A549 (cell line): ENCODE measurements around the gene AMPD1. TPM values are rescaled to one million over a fixed set of nuclear protein-coding genes. Genes with fewer than 3 reads are reported as not detected.

Source experiments
- ATAC-seq, 2 experiments: fragments of 200-7000 bp in 1 of 2; fragments of >200 bp in 1 of 2; cut with Nextera tagmentation in 1 of 2; cut with Tn5 transposase in 1 of 2; 3 replicates each; pipeline versions ENCODE4 v1.8.0 to v1.9.1; 2018 to 2020; ENCODE audit warnings: mild to moderate bottlenecking in 1 of 2, moderate library complexity in 1 of 2
- CTCF ChIA-PET: fragments of 300-600 bp; sonication (Branson Sonifier 250); formaldehyde crosslinking; extraction: SDS; loops from one replicate; lab custom pipeline; 2021; ENCODE audit warnings: antibody characterized with exemption, inconsistent platforms; lab: Yijun Ruan, JAX
- POLR2A ChIA-PET: fragments of 350-600 bp; formaldehyde crosslinking; extraction: SDS; loops from one replicate; lab custom pipeline; 2021; ENCODE audit warnings: antibody characterized with exemption, inconsistent platforms; lab: Yijun Ruan, JAX
- DNase-seq, 2 experiments: peaks; one replicate each; pipeline versions ENCODE4 v3.0.0 to v3.0.0-alpha.2; 2011 to 2016; ENCODE audit warnings: low read depth in 1 of 2, low spot score in 1 of 2
- FAIRE-seq: peaks from 2 replicates; lab custom pipeline; 2011; peaks lifted over from hg19 to GRCh38; lab: Jason Lieb, UNC
- H3K27ac ChIP-seq, 2 experiments: fragments of >200 bp; sonication (Bioruptor Twin); formaldehyde crosslinking; 3 replicates each; pipeline ENCODE4 v1.5.1; 2016 to 2017
- H3K4me1 ChIP-seq: fragments of >200 bp; sonication (Bioruptor Twin); formaldehyde crosslinking; 3 replicates; pipeline ENCODE4 v1.6.1; 2016
- H3K4me2 ChIP-seq: fragments of >200 bp; sonication (Bioruptor Twin); formaldehyde crosslinking; 3 replicates; pipeline ENCODE4 v1.6.1; 2016
- H3K4me3 ChIP-seq: fragments of >200 bp; sonication (Bioruptor Twin); formaldehyde crosslinking; 3 replicates; pipeline ENCODE4 v1.5.1; 2016
- H3K9me3 ChIP-seq: fragments of >200 bp; sonication (Bioruptor Twin); formaldehyde crosslinking; 3 replicates; pipeline ENCODE4 v1.6.1; 2016
- CEBPB ChIP-seq, 2 experiments: fragments of >200 bp in 1 of 2; sonication (Bioruptor Twin) in 1 of 2; formaldehyde crosslinking in 1 of 2; IDR thresholded peaks; 2 replicates each; pipeline ENCODE4 v1.6.1; 2012 to 2016
- CHD2 ChIP-seq: fragments of 150-350 bp; IDR thresholded peaks from 2 replicates; pipeline ENCODE4 v1.6.1; 2014; ENCODE audit warnings: low read length; ENCODE audit not compliant: partially characterized antibody
- CHD4 ChIP-seq: fragments of 200-600 bp; sonication (generic); IDR thresholded peaks from 2 replicates; pipeline ENCODE4 v1.6.1; 2016; ENCODE audit warnings: antibody characterized with exemption, mild to moderate bottlenecking, borderline replicate concordance
- EP300 ChIP-seq, 2 experiments: fragments of >200 bp; sonication (Bioruptor Twin); formaldehyde crosslinking; IDR thresholded peaks; 2 replicates in 1 of 2; 3 replicates in 1 of 2; pipeline ENCODE4 v1.6.1; 2016 to 2017
- FOSL2 ChIP-seq, 2 experiments: fragments of 450-650 bp in 1 of 2; fragments of >200 bp in 1 of 2; sonication (Bioruptor Twin) in 1 of 2; formaldehyde crosslinking; IDR thresholded peaks; 2 replicates each; pipeline versions ENCODE4 v1.5.0 to v1.6.1; 2016 to 2020; ENCODE audit warnings: mild to moderate bottlenecking in 1 of 2, moderate library complexity in 1 of 2
- FOXS1 ChIP-seq: fragments of 250-450 bp; sonication (Bioruptor Pico); IDR thresholded peaks from 2 replicates; pipeline ENCODE4 v1.5.0; 2020; ENCODE audit warnings: mild to moderate bottlenecking, moderate library complexity
- HDAC2 ChIP-seq: fragments of 200-600 bp; sonication (generic); IDR thresholded peaks from 2 replicates; pipeline ENCODE4 v1.6.1; 2016
- HEYL ChIP-seq: fragments of 250-450 bp; sonication (Bioruptor Pico); IDR thresholded peaks from 2 replicates; pipeline ENCODE4 v1.8.0; 2021; ENCODE audit warnings: mild to moderate bottlenecking, moderate library complexity
- MAFK ChIP-seq: fragments of 450-650 bp; IDR thresholded peaks from 2 replicates; pipeline ENCODE4 v1.6.1; 2014; ENCODE audit not compliant: partially characterized antibody
- MAZ ChIP-seq: fragments of 150-350 bp; IDR thresholded peaks from 2 replicates; pipeline ENCODE4 v1.6.1; 2014; ENCODE audit warnings: antibody characterized with exemption, low read depth, low read length, borderline replicate concordance
- POLR2AphosphoS2 ChIP-seq: conservative IDR thresholded peaks from 2 replicates; pipeline ENCODE4 v1.6.1; 2012; ENCODE audit warnings: low read length, improper control_type of control experiment, inconsistent platforms
- RAD21 ChIP-seq, 2 experiments: fragments of >200 bp in 1 of 2; sonication (Bioruptor Twin) in 1 of 2; formaldehyde crosslinking in 1 of 2; IDR thresholded peaks in 1 of 2; conservative IDR thresholded peaks in 1 of 2; 2 replicates in 1 of 2; 3 replicates in 1 of 2; pipeline ENCODE4 v1.6.1; 2012 to 2018; ENCODE audit warnings: inconsistent platforms in 1 of 2
- RARB ChIP-seq: fragments of 250-450 bp; sonication (Bioruptor Pico); IDR thresholded peaks from 2 replicates; pipeline ENCODE4 v1.8.0; 2021; ENCODE audit warnings: mild to moderate bottlenecking, moderate library complexity
- SMC3 ChIP-seq: fragments of >200 bp; sonication (Bioruptor Twin); formaldehyde crosslinking; IDR thresholded peaks from 3 replicates; pipeline ENCODE4 v1.6.1; 2018; ENCODE audit warnings: inconsistent platforms
- TP53 ChIP-seq: fragments of 250-450 bp; sonication (Bioruptor Pico); IDR thresholded peaks from 2 replicates; pipeline ENCODE4 v1.5.0; 2021; ENCODE audit warnings: mild to moderate bottlenecking, moderate library complexity
- ZC3H11A ChIP-seq: fragments of 450-650 bp; IDR thresholded peaks from 2 replicates; pipeline ENCODE4 v1.6.1; 2014; ENCODE audit warnings: antibody characterized with exemption, mild to moderate bottlenecking
- ZFP36 ChIP-seq: fragments of 450-650 bp; IDR thresholded peaks from 2 replicates; pipeline ENCODE4 v1.6.1; 2014; ENCODE audit warnings: borderline replicate concordance; ENCODE audit not compliant: partially characterized antibody
- ZSCAN20 ChIP-seq: fragments of 250-450 bp; sonication (Bioruptor Pico); IDR thresholded peaks from 2 replicates; pipeline ENCODE4 v1.8.0; 2022; ENCODE audit warnings: mild to moderate bottlenecking, moderate library complexity
- WGBS: methylation state at CpG from one replicate; pipeline ENCODE4 v1.1.6; 2017; ENCODE audit errors: missing lambda C conversion rate; 5-methylcytosine and 5-hydroxymethylcytosine counted together
- polyA plus RNA-seq, 4 experiments: library from polyadenylated mRNA; depleted of rRNA in 3 of 4; stranded (reverse); fragments of >200 nt; fragmentation: RNase III in 1 of 4; extraction: RNeasy Plus Mini Kit Qiagen cat#74134 plus additional on column Dnase treatment in 1 of 4; gene quantifications; 2 replicates in 3 of 4; 3 replicates in 1 of 4; pipeline ENCODE4 v1.2.3, GENCODE V29; 2011 to 2017
- TF ChIP-seq, protein P1 (sequence below): IDR thresholded peaks from 2 replicates; pipeline ENCODE4 v1.6.1; 2012
- TF ChIP-seq, protein P2 (sequence below): fragments of >200 bp; sonication (Bioruptor Twin); formaldehyde crosslinking; IDR thresholded peaks from 3 replicates; pipeline ENCODE4 v1.5.1; 2016
- TF ChIP-seq, protein P3 (sequence below): fragments of 450-650 bp; IDR thresholded peaks from 2 replicates; pipeline ENCODE4 v1.6.1; 2014; ENCODE audit warnings: antibody characterized with exemption
- TF ChIP-seq, protein P4 (sequence below): fragments of 150-350 bp; IDR thresholded peaks from 2 replicates; pipeline ENCODE4 v1.6.1; 2014; ENCODE audit warnings: low read depth, mild to moderate bottlenecking, low read length
- TF ChIP-seq, protein P5 (sequence below): fragments of >200 bp; sonication (Bioruptor Twin); formaldehyde crosslinking; IDR thresholded peaks from 3 replicates; pipeline ENCODE4 v1.6.1; 2016
- TF ChIP-seq, protein P6 (sequence below): IDR thresholded peaks from 2 replicates; pipeline ENCODE4 v1.6.1; 2012

The AMPD1 gene
- polyA plus RNA-seq, 2 of the 4 experiments (the other 2 are of a cell fraction): not detected

DNA sequence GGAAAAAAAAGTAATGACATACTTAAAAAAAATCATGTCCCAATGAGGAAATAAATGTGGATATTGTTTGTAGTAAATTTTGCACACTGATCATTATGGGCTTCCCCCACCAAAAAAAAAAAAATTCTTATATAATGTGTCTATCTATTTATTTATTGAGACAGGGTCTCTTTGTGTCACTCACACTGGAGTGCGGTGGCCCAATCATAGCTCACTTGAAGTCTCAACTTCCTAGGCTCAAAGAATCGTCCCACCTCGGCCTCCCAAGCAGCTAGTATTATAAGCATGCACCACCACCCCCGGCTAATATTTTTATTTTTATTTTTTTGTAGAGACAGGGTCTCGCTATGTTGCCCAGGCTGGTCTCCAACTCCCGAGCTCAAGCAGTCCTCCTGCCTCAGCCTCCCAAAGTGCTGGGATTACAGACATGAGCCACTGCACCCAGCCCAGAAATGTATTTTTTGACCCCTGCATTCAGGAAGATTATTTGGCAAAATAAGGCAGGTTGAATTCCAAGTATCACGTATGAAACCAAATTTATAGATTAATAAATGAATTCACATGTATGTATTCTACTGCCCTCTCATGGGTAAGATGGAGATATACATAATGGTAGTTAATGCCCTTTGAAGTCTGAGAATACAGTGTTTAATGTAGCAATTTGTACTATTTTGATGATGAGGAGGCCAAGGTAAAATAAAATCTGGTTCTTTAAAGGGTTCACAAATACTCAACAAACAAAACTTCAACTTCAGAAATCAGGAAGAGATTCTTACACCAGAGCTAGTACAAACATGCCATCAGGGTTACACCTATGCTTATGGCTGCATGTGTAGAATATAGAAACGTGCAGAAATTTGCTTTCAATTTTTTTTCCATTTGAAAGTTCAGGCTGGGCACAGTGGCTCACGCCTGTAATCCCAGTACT is 24.1 kb downstream of the AMPD1 start:
- POLR2A ChIA-PET: no interaction called here
- TF ChIP-seq, protein P1, sequence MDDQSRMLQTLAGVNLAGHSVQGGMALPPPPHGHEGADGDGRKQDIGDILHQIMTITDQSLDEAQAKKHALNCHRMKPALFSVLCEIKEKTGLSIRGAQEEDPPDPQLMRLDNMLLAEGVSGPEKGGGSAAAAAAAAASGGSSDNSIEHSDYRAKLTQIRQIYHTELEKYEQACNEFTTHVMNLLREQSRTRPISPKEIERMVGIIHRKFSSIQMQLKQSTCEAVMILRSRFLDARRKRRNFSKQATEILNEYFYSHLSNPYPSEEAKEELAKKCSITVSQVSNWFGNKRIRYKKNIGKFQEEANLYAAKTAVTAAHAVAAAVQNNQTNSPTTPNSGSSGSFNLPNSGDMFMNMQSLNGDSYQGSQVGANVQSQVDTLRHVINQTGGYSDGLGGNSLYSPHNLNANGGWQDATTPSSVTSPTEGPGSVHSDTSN: no peak
- TF ChIP-seq SMC3 (0 out of 3 replicates have a peak, but pooled peaks have one; percentile 8), ZFP36 (no peak), TP53 (CRISPR knock-in tag) (no peak), MAZ (no peak), RAD21 (conservative IDR thresholded peaks at IDR 0.05 in 1 of 2, IDR thresholded peaks at IDR 0.05 in 1 of 2) (peak in 1 of 2 experiments; percentile 33; a peak in 3 of 5 replicates), ZC3H11A (no peak), MAFK (no peak)
- TF ChIP-seq, protein P2, sequence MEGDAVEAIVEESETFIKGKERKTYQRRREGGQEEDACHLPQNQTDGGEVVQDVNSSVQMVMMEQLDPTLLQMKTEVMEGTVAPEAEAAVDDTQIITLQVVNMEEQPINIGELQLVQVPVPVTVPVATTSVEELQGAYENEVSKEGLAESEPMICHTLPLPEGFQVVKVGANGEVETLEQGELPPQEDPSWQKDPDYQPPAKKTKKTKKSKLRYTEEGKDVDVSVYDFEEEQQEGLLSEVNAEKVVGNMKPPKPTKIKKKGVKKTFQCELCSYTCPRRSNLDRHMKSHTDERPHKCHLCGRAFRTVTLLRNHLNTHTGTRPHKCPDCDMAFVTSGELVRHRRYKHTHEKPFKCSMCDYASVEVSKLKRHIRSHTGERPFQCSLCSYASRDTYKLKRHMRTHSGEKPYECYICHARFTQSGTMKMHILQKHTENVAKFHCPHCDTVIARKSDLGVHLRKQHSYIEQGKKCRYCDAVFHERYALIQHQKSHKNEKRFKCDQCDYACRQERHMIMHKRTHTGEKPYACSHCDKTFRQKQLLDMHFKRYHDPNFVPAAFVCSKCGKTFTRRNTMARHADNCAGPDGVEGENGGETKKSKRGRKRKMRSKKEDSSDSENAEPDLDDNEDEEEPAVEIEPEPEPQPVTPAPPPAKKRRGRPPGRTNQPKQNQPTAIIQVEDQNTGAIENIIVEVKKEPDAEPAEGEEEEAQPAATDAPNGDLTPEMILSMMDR: peak; percentile 37
- TF ChIP-seq, all 56 proteins: peak for 3
- Histone ChIP-seq H3K9me3 (no peaks in the 10 kb centered on the region), H3K4me3 (peak overlapping the region; percentile 68; the same call in 2 of the 3 replicates), H3K4me1 (no peaks in the 10 kb centered on the region), H3K4me2 (peak overlapping the region; percentile 99), H3K27ac (no peak overlapping the region)
- 40% methylated on average over 9 of the region's 9 CpGs for WGBS
- CTCF ChIA-PET: interaction anchor here (0.7 to 1.4 kb wide), 11 partner anchors 11 to 692 kb away, joined by 3 to 6 read pairs (median 4); partner anchors contain the start of genes OLFML3 and TRIM33
- ATAC-seq (no peak), DNase-seq (peak; percentile 3 to 10), FAIRE-seq (no peak)

DNA sequence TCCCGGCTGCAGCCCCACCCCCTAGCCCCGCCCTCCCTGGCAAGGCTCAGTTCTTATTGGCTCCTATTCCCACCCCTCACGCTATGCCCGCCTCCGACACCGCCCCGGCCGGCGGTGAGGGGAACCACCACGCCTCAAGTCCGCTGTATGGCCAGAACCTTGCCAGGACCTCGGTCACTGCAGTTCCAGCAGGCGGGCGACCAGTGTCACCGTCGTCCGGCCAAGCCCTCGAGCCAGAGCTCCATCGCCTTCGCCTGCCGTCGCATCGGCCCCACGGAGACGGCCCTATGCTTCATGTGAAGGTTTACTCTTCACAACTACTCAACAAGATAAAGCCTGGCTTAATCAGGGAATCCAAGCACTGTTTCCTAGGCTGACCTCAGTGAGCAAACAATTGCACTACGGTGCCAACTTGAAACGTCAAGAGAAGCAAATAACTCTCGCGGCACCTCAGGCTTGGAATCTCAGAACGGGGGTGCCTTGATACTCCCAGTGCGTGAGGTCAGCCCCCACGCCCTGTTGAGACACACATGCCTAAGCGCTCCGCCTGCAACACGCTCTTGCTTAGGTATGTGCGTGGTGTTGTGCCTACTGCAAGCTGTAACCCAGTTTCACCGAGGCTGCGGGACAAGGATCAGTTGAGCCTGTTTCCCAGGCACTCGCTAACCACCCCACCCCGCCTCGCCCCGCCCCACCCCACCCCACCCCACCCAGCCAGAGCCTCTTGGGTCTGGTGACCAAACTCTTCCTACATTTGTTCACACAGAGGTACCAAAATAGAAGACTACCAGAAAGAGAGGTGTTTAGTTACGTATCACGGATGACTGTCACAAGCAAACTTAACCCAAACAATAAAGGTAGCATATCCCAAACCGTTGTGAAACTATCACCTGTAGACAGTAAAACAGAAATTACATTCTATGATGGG is 25.0 kb downstream of the AMPD1 start:
- Histone ChIP-seq H3K27ac (peak overlapping the region; percentile 7 to 37; a peak in 4 of 6 replicates), H3K4me1 (no peaks in the 10 kb centered on the region), H3K4me3 (peak overlapping the region; percentile 68), H3K9me3 (no peaks in the 10 kb centered on the region), H3K4me2 (peak overlapping the region; percentile 99)
- DNase-seq (peak; percentile 65 to 84), ATAC-seq (peak; percentile 98 to 99), FAIRE-seq (no peak)
- ChIA-PET CTCF (interaction anchor here (0.8 to 1.7 kb wide), 9 partner anchors 10 to 324 kb away, joined by 3 to 6 read pairs (median 4); partner anchors contain the start of genes AMPD1 and TRIM33), POLR2A (no interaction called here)
- WGBS: 17% methylated on average over 9 of the region's 45 CpGs
- no peak for TF ChIP-seq CHD4
- no peak for TF ChIP-seq EP300 (IDR thresholded peaks at IDR 0.05)
- TF ChIP-seq, protein P3, sequence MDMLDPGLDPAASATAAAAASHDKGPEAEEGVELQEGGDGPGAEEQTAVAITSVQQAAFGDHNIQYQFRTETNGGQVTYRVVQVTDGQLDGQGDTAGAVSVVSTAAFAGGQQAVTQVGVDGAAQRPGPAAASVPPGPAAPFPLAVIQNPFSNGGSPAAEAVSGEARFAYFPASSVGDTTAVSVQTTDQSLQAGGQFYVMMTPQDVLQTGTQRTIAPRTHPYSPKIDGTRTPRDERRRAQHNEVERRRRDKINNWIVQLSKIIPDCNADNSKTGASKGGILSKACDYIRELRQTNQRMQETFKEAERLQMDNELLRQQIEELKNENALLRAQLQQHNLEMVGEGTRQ: no peak
- no peak for TF ChIP-seq ZSCAN20 (CRISPR knock-in tag)
- TF ChIP-seq HDAC2: no peak
- no peak for TF ChIP-seq TP53 (CRISPR knock-in tag)
- no peak for TF ChIP-seq HEYL (CRISPR knock-in tag)
- TF ChIP-seq CEBPB (IDR thresholded peaks at IDR 0.05): no peak
- no peak for TF ChIP-seq FOXS1 (CRISPR knock-in tag)
- TF ChIP-seq, protein P4, sequence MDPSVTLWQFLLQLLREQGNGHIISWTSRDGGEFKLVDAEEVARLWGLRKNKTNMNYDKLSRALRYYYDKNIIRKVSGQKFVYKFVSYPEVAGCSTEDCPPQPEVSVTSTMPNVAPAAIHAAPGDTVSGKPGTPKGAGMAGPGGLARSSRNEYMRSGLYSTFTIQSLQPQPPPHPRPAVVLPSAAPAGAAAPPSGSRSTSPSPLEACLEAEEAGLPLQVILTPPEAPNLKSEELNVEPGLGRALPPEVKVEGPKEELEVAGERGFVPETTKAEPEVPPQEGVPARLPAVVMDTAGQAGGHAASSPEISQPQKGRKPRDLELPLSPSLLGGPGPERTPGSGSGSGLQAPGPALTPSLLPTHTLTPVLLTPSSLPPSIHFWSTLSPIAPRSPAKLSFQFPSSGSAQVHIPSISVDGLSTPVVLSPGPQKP: no peak
- no peak for TF ChIP-seq POLR2AphosphoS2
- TF ChIP-seq FOSL2 (IDR thresholded peaks at IDR 0.05): no peak
- TF ChIP-seq FOSL2 (CRISPR knock-in tag; IDR thresholded peaks at IDR 0.05): no peak
- TF ChIP-seq, protein P5, sequence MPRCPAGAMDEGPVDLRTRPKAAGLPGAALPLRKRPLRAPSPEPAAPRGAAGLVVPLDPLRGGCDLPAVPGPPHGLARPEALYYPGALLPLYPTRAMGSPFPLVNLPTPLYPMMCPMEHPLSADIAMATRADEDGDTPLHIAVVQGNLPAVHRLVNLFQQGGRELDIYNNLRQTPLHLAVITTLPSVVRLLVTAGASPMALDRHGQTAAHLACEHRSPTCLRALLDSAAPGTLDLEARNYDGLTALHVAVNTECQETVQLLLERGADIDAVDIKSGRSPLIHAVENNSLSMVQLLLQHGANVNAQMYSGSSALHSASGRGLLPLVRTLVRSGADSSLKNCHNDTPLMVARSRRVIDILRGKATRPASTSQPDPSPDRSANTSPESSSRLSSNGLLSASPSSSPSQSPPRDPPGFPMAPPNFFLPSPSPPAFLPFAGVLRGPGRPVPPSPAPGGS: no peak
- TF ChIP-seq, protein P1: 0 out of 2 replicates have a peak, but pooled peaks have one; percentile 59
- no peak for TF ChIP-seq RARB
- TF ChIP-seq CHD2: no peak
- TF ChIP-seq, protein P6, sequence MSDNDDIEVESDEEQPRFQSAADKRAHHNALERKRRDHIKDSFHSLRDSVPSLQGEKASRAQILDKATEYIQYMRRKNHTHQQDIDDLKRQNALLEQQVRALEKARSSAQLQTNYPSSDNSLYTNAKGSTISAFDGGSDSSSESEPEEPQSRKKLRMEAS: 0 out of 2 replicates have a peak, but pooled peaks have one; percentile 31
